Neutrophil (primary cell): ENCODE data around the gene EHMT1.

ENCODE experiments used
- H3K27ac ChIP-seq: fragments of 200-600 bp; sonication (generic); 2 replicates; pipeline ENCODE4 v1.5.1; 2016; ENCODE audit warnings: mild to moderate bottlenecking, moderate library complexity
- H3K27me3 ChIP-seq: fragments of 200-600 bp; sonication (generic); 2 replicates; pipeline ENCODE4 v1.6.0; 2016; ENCODE audit warnings: mild to moderate bottlenecking
- H3K36me3 ChIP-seq: fragments of 200-600 bp; sonication (generic); 2 replicates; pipeline ENCODE4 v1.5.1; 2017
- H3K4me1 ChIP-seq, 2 experiments: fragments of 200-600 bp in 1 of 2; sonication (generic) in 1 of 2; 1 replicate in 1 of 2; 2 replicates in 1 of 2; pipeline versions ENCODE4 v1.5.1 to v1.6.1; 2013 to 2016; ENCODE audit warnings: low read depth in 1 of 2, low read length in 1 of 2, mild to moderate bottlenecking in 1 of 2, moderate library complexity in 1 of 2; ENCODE audit not compliant: control insufficient read depth in 1 of 2, insufficient read depth in 1 of 2
- H3K4me3 ChIP-seq, 2 experiments: fragments of 200-600 bp in 1 of 2; sonication (generic) in 1 of 2; 1 replicate in 1 of 2; 2 replicates in 1 of 2; pipeline ENCODE4 v1.5.1; 2013 to 2016; ENCODE audit warnings: low read depth in 1 of 2, low read length in 1 of 2, mild to moderate bottlenecking in 1 of 2, moderate library complexity in 1 of 2
- H3K9me3 ChIP-seq: fragments of 200-600 bp; sonication (generic); 2 replicates; pipeline ENCODE4 v1.5.1; 2016
- TF ChIP-seq, protein P1 (sequence below): fragments of 200-600 bp; sonication (generic); IDR thresholded peaks from 2 replicates; pipeline ENCODE4 v1.5.1; 2016; ENCODE audit warnings: antibody characterized with exemption

Gene EHMT1

DNA sequence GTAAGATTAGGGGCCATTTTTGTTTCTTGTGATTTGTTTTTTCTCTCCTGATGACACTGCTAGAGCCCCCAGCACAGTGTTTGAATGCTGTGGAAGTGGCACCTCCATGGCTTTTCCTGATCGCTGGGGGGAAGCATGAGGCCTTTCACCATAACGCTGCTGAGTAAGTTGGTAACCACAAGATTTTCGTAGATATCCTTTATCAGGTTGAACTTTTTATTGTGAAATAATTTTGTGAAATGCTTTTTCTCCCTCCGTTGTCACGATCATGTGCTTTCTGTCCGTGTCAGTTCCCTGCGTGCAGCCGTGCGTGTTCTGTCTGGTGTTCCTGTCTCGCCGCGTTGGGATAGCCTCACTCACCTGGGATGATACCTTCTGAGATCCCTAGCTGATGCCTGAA is 59.4 kb downstream of the EHMT1 start:
- H3K4me1 ChIP-seq = peaks cover 15 to 17% of the 10 kb centered on the region in 2 experiments
- H3K36me3 ChIP-seq = no peaks in the 10 kb centered on the region
- no peak overlapping the region for H3K4me3 ChIP-seq
- TF ChIP-seq, protein P1, sequence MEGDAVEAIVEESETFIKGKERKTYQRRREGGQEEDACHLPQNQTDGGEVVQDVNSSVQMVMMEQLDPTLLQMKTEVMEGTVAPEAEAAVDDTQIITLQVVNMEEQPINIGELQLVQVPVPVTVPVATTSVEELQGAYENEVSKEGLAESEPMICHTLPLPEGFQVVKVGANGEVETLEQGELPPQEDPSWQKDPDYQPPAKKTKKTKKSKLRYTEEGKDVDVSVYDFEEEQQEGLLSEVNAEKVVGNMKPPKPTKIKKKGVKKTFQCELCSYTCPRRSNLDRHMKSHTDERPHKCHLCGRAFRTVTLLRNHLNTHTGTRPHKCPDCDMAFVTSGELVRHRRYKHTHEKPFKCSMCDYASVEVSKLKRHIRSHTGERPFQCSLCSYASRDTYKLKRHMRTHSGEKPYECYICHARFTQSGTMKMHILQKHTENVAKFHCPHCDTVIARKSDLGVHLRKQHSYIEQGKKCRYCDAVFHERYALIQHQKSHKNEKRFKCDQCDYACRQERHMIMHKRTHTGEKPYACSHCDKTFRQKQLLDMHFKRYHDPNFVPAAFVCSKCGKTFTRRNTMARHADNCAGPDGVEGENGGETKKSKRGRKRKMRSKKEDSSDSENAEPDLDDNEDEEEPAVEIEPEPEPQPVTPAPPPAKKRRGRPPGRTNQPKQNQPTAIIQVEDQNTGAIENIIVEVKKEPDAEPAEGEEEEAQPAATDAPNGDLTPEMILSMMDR = no peak
- H3K9me3 ChIP-seq = no peaks in the 10 kb centered on the region
- H3K27me3 ChIP-seq = no peaks in the 10 kb centered on the region
- H3K27ac ChIP-seq = peak overlapping the region; percentile 42

DNA sequence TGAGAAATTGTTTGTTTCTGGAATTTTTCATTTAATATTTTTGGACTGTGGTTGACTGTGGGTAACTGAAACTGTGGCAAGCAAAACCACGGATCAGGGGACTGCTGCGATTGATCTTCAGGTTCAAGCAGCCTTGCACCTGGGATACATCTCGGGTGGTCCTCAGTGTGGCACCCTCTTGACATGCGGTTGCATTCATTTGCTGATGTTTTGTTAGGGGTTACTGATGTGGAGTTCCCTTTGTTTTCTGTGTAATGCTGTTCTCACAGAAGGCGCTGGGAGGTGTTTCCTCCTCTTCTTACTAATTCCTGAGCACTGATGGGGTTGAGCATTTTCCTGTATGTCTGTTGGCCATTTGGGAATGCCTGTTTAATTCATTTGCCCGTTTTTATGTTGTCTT is 60.4 kb downstream of the EHMT1 start:
- Histone ChIP-seq H3K36me3 (no peaks in the 10 kb centered on the region), H3K4me3 (no peak overlapping the region), H3K27me3 (no peaks in the 10 kb centered on the region), H3K9me3 (no peaks in the 10 kb centered on the region), H3K4me1 (peaks cover 15 to 17% of the 10 kb centered on the region in 2 experiments), H3K27ac (no peak overlapping the region)
- TF ChIP-seq, protein P1 = no peak

DNA sequence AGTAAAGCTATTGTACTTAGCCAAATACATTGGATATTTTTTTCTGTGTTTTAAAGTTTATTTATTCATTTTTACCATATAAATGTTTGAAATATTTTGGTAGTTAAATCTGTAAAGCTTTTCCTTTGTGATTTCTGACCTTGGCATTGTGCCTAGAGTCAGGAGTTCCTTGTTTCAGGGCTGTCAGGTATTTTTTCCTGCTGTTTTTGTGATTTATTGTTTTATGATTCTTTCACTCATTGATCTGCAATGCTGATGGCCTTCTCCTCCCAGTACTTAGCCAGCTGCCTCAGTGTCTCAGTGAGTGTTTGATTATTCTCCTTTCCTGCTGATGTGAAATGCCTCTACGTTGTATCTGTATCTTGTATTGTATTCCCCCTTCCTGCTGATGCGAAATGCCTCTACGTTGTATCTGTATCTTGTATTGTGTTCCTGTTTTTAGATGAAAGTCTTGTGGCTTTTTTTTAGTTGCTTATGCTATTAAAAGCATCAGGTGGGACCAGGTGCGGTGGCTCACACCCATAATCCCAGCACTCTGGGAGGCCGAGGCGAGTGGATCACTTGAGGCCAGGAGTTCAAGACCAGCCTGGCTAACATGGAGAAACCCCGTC is 61.0 kb downstream of the EHMT1 start:
- Histone ChIP-seq H3K36me3 (no peaks in the 10 kb centered on the region), H3K9me3 (no peaks in the 10 kb centered on the region), H3K4me3 (no peak overlapping the region), H3K4me1 (peaks cover 19 to 23% of the 10 kb centered on the region in 2 experiments), H3K27me3 (no peaks in the 10 kb centered on the region), H3K27ac (no peak overlapping the region)
- TF ChIP-seq, protein P1 = no peak

DNA sequence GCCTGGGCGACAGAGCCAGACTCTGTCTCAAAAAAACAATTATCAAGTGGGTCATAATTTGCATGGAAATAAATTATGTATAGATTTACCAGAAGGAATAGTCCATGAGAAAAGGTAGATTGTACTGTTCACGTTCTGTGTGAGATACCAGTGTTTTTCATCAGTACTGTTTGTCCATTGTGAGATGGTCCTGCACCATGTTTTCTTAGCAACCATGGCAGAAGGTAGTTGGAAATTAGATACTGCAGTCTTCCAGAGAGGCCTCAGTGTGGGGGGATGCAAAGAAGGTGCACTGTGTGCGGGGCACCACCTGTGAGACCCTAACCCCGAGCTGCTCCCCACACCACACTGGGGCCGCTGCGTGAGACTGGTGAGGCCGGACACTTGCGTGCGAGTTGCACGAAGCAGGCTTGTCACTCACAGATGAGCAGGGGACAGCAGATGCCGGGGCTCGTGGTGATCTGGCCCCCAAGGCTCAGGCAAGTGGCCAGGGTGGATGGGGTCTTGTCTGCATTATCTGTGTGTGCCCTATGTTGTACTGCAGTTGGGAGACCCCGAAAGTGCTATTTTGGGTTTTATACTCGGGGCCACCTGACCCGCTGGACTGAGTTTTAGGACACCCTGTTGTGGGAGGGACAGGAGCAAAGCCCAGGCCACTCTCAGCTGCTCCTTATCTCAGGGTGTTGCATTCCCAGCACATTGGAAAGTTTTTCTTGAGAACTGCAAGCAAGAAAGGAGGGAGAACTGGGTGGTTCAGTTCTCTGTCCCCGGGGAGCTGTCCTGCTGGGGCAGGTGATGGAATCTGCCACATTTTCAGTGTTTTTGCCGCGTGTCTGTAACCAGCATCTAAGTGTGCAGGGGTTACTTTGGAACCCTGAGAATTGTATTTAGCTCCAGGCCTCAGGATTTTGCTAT is 61.9 kb downstream of the EHMT1 start:
- Histone ChIP-seq H3K27me3 (no peaks in the 10 kb centered on the region), H3K9me3 (no peaks in the 10 kb centered on the region), H3K4me3 (no peak overlapping the region), H3K4me1 (peaks cover 28 to 29% of the 10 kb centered on the region in 2 experiments), H3K36me3 (no peaks in the 10 kb centered on the region), H3K27ac (no peak overlapping the region)
- TF ChIP-seq, protein P1 = no peak

DNA sequence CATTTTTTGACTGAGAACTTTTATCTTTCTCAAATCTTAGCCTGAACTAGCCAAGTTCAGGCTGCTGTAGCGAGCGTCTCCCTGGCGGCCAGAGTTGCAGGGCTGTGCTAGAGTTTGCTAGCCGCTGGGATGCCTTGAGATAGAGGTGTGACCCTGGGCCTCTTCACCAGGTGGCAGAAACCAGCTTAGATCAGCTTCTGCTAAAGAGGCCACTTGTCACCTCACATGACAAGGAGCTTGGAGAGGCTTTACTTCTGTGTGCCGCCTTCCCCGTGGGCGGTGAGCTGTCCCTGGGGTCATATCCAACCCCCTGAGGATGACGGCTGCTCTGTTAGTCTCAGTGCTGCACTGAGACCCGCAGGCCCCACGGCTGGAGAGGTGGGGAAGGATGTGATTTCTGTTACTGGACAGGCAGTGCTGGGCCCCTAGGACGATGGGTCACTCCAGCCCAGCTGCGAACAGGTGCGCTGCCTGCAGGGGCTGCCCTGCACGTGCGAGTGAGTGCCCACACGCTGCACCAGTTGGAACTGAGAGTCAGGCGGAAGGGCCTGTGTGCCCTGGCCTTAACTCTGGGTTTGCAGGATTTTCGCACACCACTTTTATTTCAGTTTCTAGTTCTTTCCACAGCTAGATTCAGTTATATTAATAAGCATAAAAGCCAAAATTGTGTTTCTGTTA is 63.8 kb downstream of the EHMT1 start:
- TF ChIP-seq, protein P1 = no peak
- H3K36me3 ChIP-seq = no peaks in the 10 kb centered on the region
- no peaks in the 10 kb centered on the region for H3K27me3 ChIP-seq
- H3K27ac ChIP-seq = no peak overlapping the region
- H3K9me3 ChIP-seq = no peaks in the 10 kb centered on the region
- H3K4me3 ChIP-seq = no peak overlapping the region
- H3K4me1 ChIP-seq = peaks cover 20 to 30% of the 10 kb centered on the region in 2 experiments
